GM06990 (cell line): Measurements from ENCODE around the gene PORCN.

Source experiments
- DNase-seq: peaks from one replicate; pipeline ENCODE4 v3.0.0-alpha.2; 2011; ENCODE audit not compliant: insufficient read length; ENCODE audit errors: extremely low read depth
- H3K27me3 ChIP-seq: replicated peaks from 2 replicates; pipeline ENCODE4 v1.6.0; 2011; ENCODE audit warnings: low read length; ENCODE audit not compliant: control insufficient read depth, insufficient read depth
- H3K36me3 ChIP-seq: 2 replicates; pipeline ENCODE4 v1.5.1; 2011; ENCODE audit warnings: low read length; ENCODE audit not compliant: control insufficient read depth, insufficient read depth
- H3K4me3 ChIP-seq: replicated peaks from 2 replicates; pipeline ENCODE4 v1.5.1; 2011; ENCODE audit warnings: low read depth, mild to moderate bottlenecking, control low read depth, low read length
- CTCF ChIP-seq: IDR thresholded peaks from 2 replicates; pipeline ENCODE4 v1.5.1; 2011; ENCODE audit warnings: low read length, control low read depth, mild to moderate bottlenecking, inconsistent platforms; ENCODE audit not compliant: insufficient read depth, poor library complexity, severe bottlenecking

PORCN gene

GRCh38 chrX:48470110-48470832 is 38.5 kb upstream of the PORCN start, which contains the start of gene SLC38A5:
TSS of gene SLC38A5 (minus strand) at chrX:48470260. CDS start at chrX:48467924, 2,336 bp downstream.
- Histone ChIP-seq H3K4me3 (peak within 1 kb of the TSS; percentile 75), H3K27me3 (no peaks in the 10 kb centered on the region), H3K36me3 (no peaks in the 10 kb centered on the region; the same call in 1 of the 2 replicates)
- DNase-seq: no peak
- no peak for TF ChIP-seq CTCF

GRCh38 chrX:48470833-48471118 is 38.0 kb upstream of the PORCN start:
- Histone ChIP-seq H3K36me3 (no peaks in the 10 kb centered on the region), H3K27me3 (no peaks in the 10 kb centered on the region), H3K4me3 (no peak overlapping the region)
- TF ChIP-seq CTCF: no peak
- DNase-seq: no peak

GRCh38 chrX:48471504-48471903 is 37.3 kb upstream of the PORCN start:
- H3K36me3 ChIP-seq: no peaks in the 10 kb centered on the region
- no peak overlapping the region for H3K4me3 ChIP-seq
- no peak for TF ChIP-seq CTCF
- no peaks in the 10 kb centered on the region for H3K27me3 ChIP-seq
- no peak for DNase-seq

GRCh38 chrX:48472225-48472624 is 36.6 kb upstream of the PORCN start:
- H3K27me3 ChIP-seq: no peaks in the 10 kb centered on the region
- H3K36me3 ChIP-seq: no peaks in the 10 kb centered on the region
- no peak for DNase-seq
- no peak overlapping the region for H3K4me3 ChIP-seq
- TF ChIP-seq CTCF: no peak

GRCh38 chrX:48472851-48473703 is 35.7 kb upstream of the PORCN start:
- no peak for TF ChIP-seq CTCF
- H3K27me3 ChIP-seq: no peaks in the 10 kb centered on the region
- no peak for DNase-seq
- no peaks in the 10 kb centered on the region for H3K36me3 ChIP-seq
- no peak overlapping the region for H3K4me3 ChIP-seq
